Neural cell (in vitro differentiated cells): Measurements from ENCODE around the gene RHEX.

Experiments used
- EP300 ChIP-seq: fragments of 450-650 bp; conservative IDR thresholded peaks from 2 replicates; pipeline ENCODE4 v1.6.1; 2014; ENCODE audit warnings: antibody characterized with exemption, mild to moderate bottlenecking, moderate library complexity; ENCODE audit not compliant: poor library complexity, severe bottlenecking
- TAF1 ChIP-seq: IDR thresholded peaks from 2 replicates; pipeline ENCODE4 v1.6.1; 2012; ENCODE audit warnings: low read depth
- TF ChIP-seq, protein P1 (sequence below): fragments of 450-650 bp; IDR thresholded peaks from 2 replicates; pipeline ENCODE4 v1.5.1; 2014; ENCODE audit warnings: antibody characterized with exemption, mild to moderate bottlenecking, moderate library complexity; ENCODE audit not compliant: poor library complexity, severe bottlenecking

DNA sequence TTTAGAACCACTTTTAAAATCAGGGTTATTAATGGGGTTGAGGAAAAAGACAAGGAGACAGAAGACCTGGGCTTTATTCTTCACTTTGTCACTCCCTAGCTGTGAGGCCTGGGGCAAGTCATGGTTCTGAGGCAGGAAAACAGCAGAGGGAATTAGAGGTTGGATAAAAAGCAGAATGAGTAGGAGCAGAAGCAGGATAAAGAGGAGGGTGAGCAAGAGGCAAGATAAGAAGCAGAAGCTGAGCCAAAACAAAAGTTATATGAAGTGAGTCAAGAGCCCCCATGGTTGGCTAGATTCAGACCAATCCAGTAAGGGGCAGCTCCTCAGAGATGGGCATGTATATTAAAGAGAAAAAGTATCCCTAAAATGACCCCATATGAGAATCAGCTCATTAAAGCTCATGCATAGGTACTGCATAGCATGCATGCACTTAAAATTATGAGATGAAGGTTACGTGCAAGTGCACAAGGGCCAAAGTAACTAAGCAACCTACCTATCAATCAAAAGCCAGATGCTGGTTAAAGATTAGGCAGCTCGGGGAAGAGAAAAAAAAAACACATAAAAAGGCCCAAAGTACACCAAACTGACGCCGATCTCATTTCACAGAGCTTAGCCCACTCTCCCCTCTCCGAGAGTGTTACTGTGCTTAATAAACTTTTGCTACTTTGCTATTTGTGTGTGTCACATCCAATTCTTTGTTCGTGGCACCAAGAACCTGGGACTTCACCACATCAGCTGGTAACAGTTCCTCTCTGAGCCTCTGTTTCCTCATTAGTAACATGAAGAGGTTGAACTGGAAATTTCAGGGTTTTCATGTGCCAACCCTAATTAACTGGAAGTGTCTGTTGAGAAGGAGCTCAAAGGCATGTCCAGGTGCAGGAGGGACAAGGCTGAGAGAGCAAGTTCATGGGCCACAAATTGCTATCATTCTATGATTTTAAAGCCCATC is 62.0 kb downstream of the RHEX start:
- TF ChIP-seq, protein P1, sequence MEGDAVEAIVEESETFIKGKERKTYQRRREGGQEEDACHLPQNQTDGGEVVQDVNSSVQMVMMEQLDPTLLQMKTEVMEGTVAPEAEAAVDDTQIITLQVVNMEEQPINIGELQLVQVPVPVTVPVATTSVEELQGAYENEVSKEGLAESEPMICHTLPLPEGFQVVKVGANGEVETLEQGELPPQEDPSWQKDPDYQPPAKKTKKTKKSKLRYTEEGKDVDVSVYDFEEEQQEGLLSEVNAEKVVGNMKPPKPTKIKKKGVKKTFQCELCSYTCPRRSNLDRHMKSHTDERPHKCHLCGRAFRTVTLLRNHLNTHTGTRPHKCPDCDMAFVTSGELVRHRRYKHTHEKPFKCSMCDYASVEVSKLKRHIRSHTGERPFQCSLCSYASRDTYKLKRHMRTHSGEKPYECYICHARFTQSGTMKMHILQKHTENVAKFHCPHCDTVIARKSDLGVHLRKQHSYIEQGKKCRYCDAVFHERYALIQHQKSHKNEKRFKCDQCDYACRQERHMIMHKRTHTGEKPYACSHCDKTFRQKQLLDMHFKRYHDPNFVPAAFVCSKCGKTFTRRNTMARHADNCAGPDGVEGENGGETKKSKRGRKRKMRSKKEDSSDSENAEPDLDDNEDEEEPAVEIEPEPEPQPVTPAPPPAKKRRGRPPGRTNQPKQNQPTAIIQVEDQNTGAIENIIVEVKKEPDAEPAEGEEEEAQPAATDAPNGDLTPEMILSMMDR = no peak
- TF ChIP-seq TAF1 (no peak), EP300 (no peak)
